K562 (cell line): ENCODE measurements around the gene FBXW11. TPM values are rescaled to one million over a fixed set of nuclear protein-coding genes. Genes with fewer than 3 reads are reported as not detected.
A peak's percentile ranks its signal among the peaks of the same experiment; 100 is the strongest.

Source experiments
- CBFB ChIP-seq: sonication (generic); formaldehyde crosslinking; IDR thresholded peaks from 2 replicates; pipeline ENCODE4 v1.4.0; 2020; ENCODE audit warnings: mild to moderate bottlenecking, missing genetic modification reagents
- GATA2 ChIP-seq: sonication (generic); formaldehyde crosslinking; IDR thresholded peaks from 2 replicates; pipeline ENCODE4 v1.4.0; 2020; ENCODE audit warnings: mild to moderate bottlenecking, missing genetic modification reagents
- GTF2A2 ChIP-seq: IDR thresholded peaks from 2 replicates; pipeline ENCODE4 v1.6.1; 2016; ENCODE audit warnings: mild to moderate bottlenecking, missing genetic modification characterization, missing compliant biosample characterization
- KAT8 ChIP-seq: fragments of 450-650 bp; IDR thresholded peaks from 2 replicates; pipeline ENCODE4 v1.6.1; 2016; ENCODE audit warnings: low read depth, mild to moderate bottlenecking
- KLF13 ChIP-seq: fragments of 450-650 bp; IDR thresholded peaks from 2 replicates; pipeline ENCODE4 v1.6.1; 2016; ENCODE audit warnings: missing genetic modification characterization, low read depth, mild to moderate bottlenecking, missing compliant biosample characterization, moderate library complexity, borderline replicate concordance
- L3MBTL2 ChIP-seq: fragments of 450-650 bp; IDR thresholded peaks from 2 replicates; pipeline ENCODE4 v1.6.1; 2016; ENCODE audit warnings: mild to moderate bottlenecking, moderate library complexity
- NR2C1 ChIP-seq, 2 experiments: fragments of 450-650 bp; IDR thresholded peaks; 2 replicates each; pipeline ENCODE4 v1.6.1; 2017; ENCODE audit warnings: mild to moderate bottlenecking in 2 of 2, antibody characterized with exemption in 1 of 2, inconsistent platforms in 1 of 2, missing compliant biosample characterization in 1 of 2, missing genetic modification characterization in 1 of 2
- PCBP2 ChIP-seq: fragments of 200-400 bp; formaldehyde crosslinking; IDR thresholded peaks from 2 replicates; pipeline ENCODE4 v1.6.1; 2018; ENCODE audit warnings: low read length, low read depth, mild to moderate bottlenecking, moderate library complexity; ENCODE audit not compliant: poor library complexity, severe bottlenecking
- POLR2G ChIP-seq: fragments of 200-400 bp; formaldehyde crosslinking; IDR thresholded peaks from 2 replicates; pipeline ENCODE4 v1.6.1; 2017; ENCODE audit warnings: low read depth, mild to moderate bottlenecking, antibody characterized with exemption, low read length, moderate library complexity
- TCF7 ChIP-seq: sonication (generic); IDR thresholded peaks from 2 replicates; pipeline ENCODE4 v1.6.1; 2016; ENCODE audit warnings: antibody characterized with exemption, borderline replicate concordance
- ZNF23 ChIP-seq: fragments of 250-450 bp; sonication (Bioruptor Pico); IDR thresholded peaks from 2 replicates; pipeline ENCODE4 v1.4.0; 2020; ENCODE audit warnings: mild to moderate bottlenecking
- ZNF589 ChIP-seq: fragments of 200-800 bp; sonication (Bioruptor generic); IDR thresholded peaks from 2 replicates; pipeline ENCODE4 v1.6.1; 2016; ENCODE audit warnings: low read depth, missing genetic modification characterization, missing compliant biosample characterization
- ZNF668 ChIP-seq: fragments of 250-450 bp; sonication (Bioruptor Pico); IDR thresholded peaks from 2 replicates; pipeline ENCODE4 v1.8.0; 2022; ENCODE audit warnings: mild to moderate bottlenecking, inconsistent platforms
- polyA plus RNA-seq, 8 experiments: library from polyadenylated mRNA; depleted of rRNA in 4 of 8; stranded (reverse) in 5 of 8; unstranded in 3 of 8; fragments of >200 nt; fragmentation: Nextera tagmentation in 2 of 8; fragmentation: Illumina TruSeq in 1 of 8; extraction: Ambion mirVana in 2 of 8; extraction: Trizol in 1 of 8; gene quantifications; 2 replicates each; pipeline versions ENCODE4 v1.2.1 to v1.2.3, GENCODE V29; 2011 to 2014; ENCODE audit warnings: inconsistent platforms in 1 of 8, missing spikeins in 1 of 8
- total RNA-seq, 7 experiments: library from RNA; depleted of rRNA in 6 of 7; stranded (reverse); fragments of >200 nt in 6 of 7; fragmentation: Illumina TruSeq in 2 of 7; extraction: Trizol in 2 of 7; gene quantifications; 2 replicates each; pipeline versions ENCODE4 v1.2.1 to v1.2.3, GENCODE V29; 2011 to 2021; ENCODE audit warnings: low replicate concordance in 1 of 7
- TF ChIP-seq, protein P1 (sequence below): sonication (generic); formaldehyde crosslinking; IDR thresholded peaks from 2 replicates; pipeline ENCODE4 v1.8.0; 2023; ENCODE audit warnings: mild to moderate bottlenecking, missing genetic modification reagents
- TF ChIP-seq, protein P2 (sequence below): IDR thresholded peaks from 2 replicates; pipeline ENCODE4 v1.6.1; 2016; ENCODE audit warnings: missing genetic modification characterization, missing compliant biosample characterization
- TF ChIP-seq, protein P3 (sequence below): fragments of 250-450 bp; sonication (Bioruptor Pico); IDR thresholded peaks from 2 replicates; pipeline ENCODE4 v1.4.0; 2020; ENCODE audit warnings: mild to moderate bottlenecking, moderate library complexity

FBXW11 gene
- total and polyA plus RNA-seq, 9 of the 15 experiments (the other 6 are each of a cell fraction or from before 2014, with no cell fraction given), result 3.0 to 28.6 (median 23.6) TPM

DNA sequence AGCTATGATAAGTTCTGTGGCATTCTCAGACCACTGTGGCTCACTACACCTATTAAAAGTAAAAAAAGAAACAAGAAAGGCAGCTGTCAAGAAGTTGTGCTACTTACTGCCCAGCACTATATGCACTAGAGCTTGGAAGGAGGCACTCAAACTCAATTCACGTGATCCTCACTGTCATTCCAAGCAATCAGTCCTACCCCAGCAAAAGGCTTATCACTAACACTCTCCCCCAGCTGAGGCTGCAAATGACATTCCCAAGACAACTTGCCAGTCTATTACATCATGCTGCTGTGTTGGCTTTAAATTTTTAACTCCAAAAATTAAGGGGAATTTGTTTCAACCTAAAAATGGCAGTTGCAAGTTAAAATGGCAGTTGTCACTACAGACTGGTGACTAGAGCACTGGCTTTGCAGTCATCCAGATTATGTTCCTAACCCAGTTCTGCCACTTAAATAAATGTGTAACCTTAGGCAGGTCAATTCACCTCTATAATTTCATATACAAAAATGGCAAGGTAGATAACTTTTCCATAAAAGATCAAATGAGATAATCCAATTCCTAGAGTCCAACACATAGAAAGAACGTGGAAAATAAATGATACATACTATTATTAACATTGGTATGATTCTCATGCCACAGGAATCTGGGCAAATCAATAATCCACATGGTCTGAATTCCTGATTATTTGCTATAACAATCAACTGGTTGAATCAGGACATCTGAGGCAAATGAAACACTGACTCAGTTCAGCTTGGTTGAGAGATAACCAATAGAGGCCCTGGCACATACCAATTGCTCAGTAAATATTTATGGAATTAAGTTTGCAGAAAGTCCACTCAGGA is 52.4 kb downstream of the FBXW11 start (continued):
- TF ChIP-seq, protein P1, sequence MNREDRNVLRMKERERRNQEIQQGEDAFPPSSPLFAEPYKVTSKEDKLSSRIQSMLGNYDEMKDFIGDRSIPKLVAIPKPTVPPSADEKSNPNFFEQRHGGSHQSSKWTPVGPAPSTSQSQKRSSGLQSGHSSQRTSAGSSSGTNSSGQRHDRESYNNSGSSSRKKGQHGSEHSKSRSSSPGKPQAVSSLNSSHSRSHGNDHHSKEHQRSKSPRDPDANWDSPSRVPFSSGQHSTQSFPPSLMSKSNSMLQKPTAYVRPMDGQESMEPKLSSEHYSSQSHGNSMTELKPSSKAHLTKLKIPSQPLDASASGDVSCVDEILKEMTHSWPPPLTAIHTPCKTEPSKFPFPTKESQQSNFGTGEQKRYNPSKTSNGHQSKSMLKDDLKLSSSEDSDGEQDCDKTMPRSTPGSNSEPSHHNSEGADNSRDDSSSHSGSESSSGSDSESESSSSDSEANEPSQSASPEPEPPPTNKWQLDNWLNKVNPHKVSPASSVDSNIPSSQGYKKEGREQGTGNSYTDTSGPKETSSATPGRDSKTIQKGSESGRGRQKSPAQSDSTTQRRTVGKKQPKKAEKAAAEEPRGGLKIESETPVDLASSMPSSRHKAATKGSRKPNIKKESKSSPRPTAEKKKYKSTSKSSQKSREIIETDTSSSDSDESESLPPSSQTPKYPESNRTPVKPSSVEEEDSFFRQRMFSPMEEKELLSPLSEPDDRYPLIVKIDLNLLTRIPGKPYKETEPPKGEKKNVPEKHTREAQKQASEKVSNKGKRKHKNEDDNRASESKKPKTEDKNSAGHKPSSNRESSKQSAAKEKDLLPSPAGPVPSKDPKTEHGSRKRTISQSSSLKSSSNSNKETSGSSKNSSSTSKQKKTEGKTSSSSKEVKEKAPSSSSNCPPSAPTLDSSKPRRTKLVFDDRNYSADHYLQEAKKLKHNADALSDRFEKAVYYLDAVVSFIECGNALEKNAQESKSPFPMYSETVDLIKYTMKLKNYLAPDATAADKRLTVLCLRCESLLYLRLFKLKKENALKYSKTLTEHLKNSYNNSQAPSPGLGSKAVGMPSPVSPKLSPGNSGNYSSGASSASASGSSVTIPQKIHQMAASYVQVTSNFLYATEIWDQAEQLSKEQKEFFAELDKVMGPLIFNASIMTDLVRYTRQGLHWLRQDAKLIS (CRISPR knock-in tag), result no peak
- TF ChIP-seq ZNF668, result no peak
- no peak for TF ChIP-seq KLF13 (tag)
- no peak for TF ChIP-seq ZNF23 (CRISPR knock-in tag)
- TF ChIP-seq ZNF589 (CRISPR knock-in tag), result peak; percentile 84; the same call in 1 of the 2 replicates
- TF ChIP-seq PCBP2, result no peak
- no peak for TF ChIP-seq CBFB
- TF ChIP-seq, protein P2, sequence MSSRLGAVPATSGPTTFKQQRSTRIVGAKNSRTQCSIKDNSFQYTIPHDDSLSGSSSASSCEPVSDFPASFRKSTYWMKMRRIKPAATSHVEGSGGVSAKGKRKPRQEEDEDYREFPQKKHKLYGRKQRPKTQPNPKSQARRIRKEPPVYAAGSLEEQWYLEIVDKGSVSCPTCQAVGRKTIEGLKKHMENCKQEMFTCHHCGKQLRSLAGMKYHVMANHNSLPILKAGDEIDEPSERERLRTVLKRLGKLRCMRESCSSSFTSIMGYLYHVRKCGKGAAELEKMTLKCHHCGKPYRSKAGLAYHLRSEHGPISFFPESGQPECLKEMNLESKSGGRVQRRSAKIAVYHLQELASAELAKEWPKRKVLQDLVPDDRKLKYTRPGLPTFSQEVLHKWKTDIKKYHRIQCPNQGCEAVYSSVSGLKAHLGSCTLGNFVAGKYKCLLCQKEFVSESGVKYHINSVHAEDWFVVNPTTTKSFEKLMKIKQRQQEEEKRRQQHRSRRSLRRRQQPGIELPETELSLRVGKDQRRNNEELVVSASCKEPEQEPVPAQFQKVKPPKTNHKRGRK (tag), result no peak
- no peak for TF ChIP-seq POLR2G
- no peak; the same call in 1 of the 2 replicates for TF ChIP-seq NR2C1 (IDR thresholded peaks at IDR 0.05)
- peak; percentile 73 for TF ChIP-seq NR2C1 (tag; IDR thresholded peaks at IDR 0.05)
- no peak for TF ChIP-seq KAT8
- peak; percentile 63 for TF ChIP-seq L3MBTL2
- no peak for TF ChIP-seq GTF2A2
- TF ChIP-seq GATA2 (CRISPR knock-in tag), result peak; percentile 72
- no peak for TF ChIP-seq TCF7
- TF ChIP-seq, protein P3, sequence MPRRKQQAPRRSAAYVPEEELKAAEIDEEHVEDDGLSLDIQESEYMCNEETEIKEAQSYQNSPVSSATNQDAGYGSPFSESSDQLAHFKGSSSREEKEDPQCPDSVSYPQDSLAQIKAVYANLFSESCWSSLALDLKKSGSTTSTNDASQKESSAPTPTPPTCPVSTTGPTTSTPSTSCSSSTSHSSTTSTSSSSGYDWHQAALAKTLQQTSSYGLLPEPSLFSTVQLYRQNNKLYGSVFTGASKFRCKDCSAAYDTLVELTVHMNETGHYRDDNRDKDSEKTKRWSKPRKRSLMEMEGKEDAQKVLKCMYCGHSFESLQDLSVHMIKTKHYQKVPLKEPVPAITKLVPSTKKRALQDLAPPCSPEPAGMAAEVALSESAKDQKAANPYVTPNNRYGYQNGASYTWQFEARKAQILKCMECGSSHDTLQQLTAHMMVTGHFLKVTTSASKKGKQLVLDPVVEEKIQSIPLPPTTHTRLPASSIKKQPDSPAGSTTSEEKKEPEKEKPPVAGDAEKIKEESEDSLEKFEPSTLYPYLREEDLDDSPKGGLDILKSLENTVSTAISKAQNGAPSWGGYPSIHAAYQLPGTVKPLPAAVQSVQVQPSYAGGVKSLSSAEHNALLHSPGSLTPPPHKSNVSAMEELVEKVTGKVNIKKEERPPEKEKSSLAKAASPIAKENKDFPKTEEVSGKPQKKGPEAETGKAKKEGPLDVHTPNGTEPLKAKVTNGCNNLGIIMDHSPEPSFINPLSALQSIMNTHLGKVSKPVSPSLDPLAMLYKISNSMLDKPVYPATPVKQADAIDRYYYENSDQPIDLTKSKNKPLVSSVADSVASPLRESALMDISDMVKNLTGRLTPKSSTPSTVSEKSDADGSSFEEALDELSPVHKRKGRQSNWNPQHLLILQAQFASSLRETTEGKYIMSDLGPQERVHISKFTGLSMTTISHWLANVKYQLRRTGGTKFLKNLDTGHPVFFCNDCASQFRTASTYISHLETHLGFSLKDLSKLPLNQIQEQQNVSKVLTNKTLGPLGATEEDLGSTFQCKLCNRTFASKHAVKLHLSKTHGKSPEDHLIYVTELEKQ (CRISPR knock-in tag), result no peak
